ENCODE measurements around the gene CENPQ.

The CENPQ gene

GRCh38 chr6:49462927-49463611, at the start of gene CENPQ, which contains the start of gene MMUT:
TSS of gene CENPQ (plus strand) at chr6:49463370. CDS start at chr6:49470177, 6,807 bp downstream.
TSS of gene MMUT (minus strand) at chr6:49463253. CDS start at chr6:49459466, 3,787 bp downstream.
- TF ChIP-seq SP1 (IDR thresholded peaks at IDR 0.05) (no peak), CTBP1 (IDR thresholded peaks at IDR 0.05; ENCODE audit: borderline replicate concordance) (no peak), FOXM1 (IDR thresholded peaks at IDR 0.05; ENCODE audit: borderline replicate concordance) (no peak), NFRKB (IDR thresholded peaks at IDR 0.05) (0 out of 2 replicates have a peak, but pooled peaks have one; percentile 26), ELF4 (IDR thresholded peaks at IDR 0.05) (peak; percentile 93), L3MBTL2 (conservative IDR thresholded peaks at IDR 0.05) (peak; percentile 57), FOXK2 (IDR thresholded peaks at IDR 0.05) (peak; percentile 90), TARDBP (IDR thresholded peaks at IDR 0.05) (no peak), HDGF (IDR thresholded peaks at IDR 0.05; ENCODE audit: borderline replicate concordance) (no peak), FOXA1 (IDR thresholded peaks at IDR 0.05) (no peak), ARNT (IDR thresholded peaks at IDR 0.05) (no peak), SUZ12 (IDR thresholded peaks at IDR 0.05) (no peak), PKNOX1 (IDR thresholded peaks at IDR 0.05) (peak; percentile 74)
- peak; percentile 90 for DNase-seq (ENCODE audit: extremely low spot score)
- ChIA-PET POLR2A (no interaction called here), CTCF (no interaction called here)

GRCh38 chr6:49415358-49415757, 47.8 kb upstream of the CENPQ start:
- CTCF ChIA-PET = no interaction called here
- TF ChIP-seq ARNT (IDR thresholded peaks at IDR 0.05) = no peak
- no peak for TF ChIP-seq BHLHE40 (IDR thresholded peaks at IDR 0.05; ENCODE audit: borderline replicate concordance)
- TF ChIP-seq L3MBTL2 (conservative IDR thresholded peaks at IDR 0.05) = no peak
- no peak for TF ChIP-seq CTBP1 (IDR thresholded peaks at IDR 0.05; ENCODE audit: borderline replicate concordance)
- no peak for TF ChIP-seq ELF4 (IDR thresholded peaks at IDR 0.05)
- no peak for TF ChIP-seq HDGF (IDR thresholded peaks at IDR 0.05; ENCODE audit: borderline replicate concordance)
- no peak for TF ChIP-seq FOXK2 (IDR thresholded peaks at IDR 0.05)
- TF ChIP-seq ZNF384 (IDR thresholded peaks at IDR 0.05) = no peak
- TF ChIP-seq TARDBP (IDR thresholded peaks at IDR 0.05) = no peak
- TF ChIP-seq FOXA1 (IDR thresholded peaks at IDR 0.05) = no peak
- no peak for TF ChIP-seq LEF1 (IDR thresholded peaks at IDR 0.05; ENCODE audit: borderline replicate concordance)
- no peak for TF ChIP-seq NFRKB (IDR thresholded peaks at IDR 0.05)
- TF ChIP-seq FOXM1 (IDR thresholded peaks at IDR 0.05; ENCODE audit: borderline replicate concordance) = no peak
- no peak for TF ChIP-seq SP1 (IDR thresholded peaks at IDR 0.05)
- no peak for TF ChIP-seq PKNOX1 (IDR thresholded peaks at IDR 0.05)
- TF ChIP-seq SUZ12 (IDR thresholded peaks at IDR 0.05) = no peak
- DNase-seq (ENCODE audit: extremely low spot score) = no peak
- POLR2A ChIA-PET = no interaction called here

- CTCF ChIA-PET = no interaction called here
- no peak for DNase-seq (ENCODE audit: extremely low spot score)
- TF ChIP-seq SUZ12 (IDR thresholded peaks at IDR 0.05) (no peak), PKNOX1 (IDR thresholded peaks at IDR 0.05) (no peak), ZNF384 (IDR thresholded peaks at IDR 0.05) (no peak), HDGF (IDR thresholded peaks at IDR 0.05; ENCODE audit: borderline replicate concordance) (no peak), LEF1 (IDR thresholded peaks at IDR 0.05; ENCODE audit: borderline replicate concordance) (no peak), L3MBTL2 (conservative IDR thresholded peaks at IDR 0.05) (no peak), SP1 (IDR thresholded peaks at IDR 0.05) (no peak), FOXK2 (IDR thresholded peaks at IDR 0.05) (no peak), FOXM1 (IDR thresholded peaks at IDR 0.05; ENCODE audit: borderline replicate concordance) (no peak), BHLHE40 (IDR thresholded peaks at IDR 0.05; ENCODE audit: borderline replicate concordance) (no peak)
- POLR2A ChIA-PET = no interaction called here
Observed at GRCh38 chr6:49416195-49416594, 47.0 kb upstream of the CENPQ start.

GRCh38 chr6:49423817-49424216, 39.4 kb upstream of the CENPQ start:
- TF ChIP-seq CTBP1 (IDR thresholded peaks at IDR 0.05; ENCODE audit: borderline replicate concordance) = no peak
- TF ChIP-seq SP1 (IDR thresholded peaks at IDR 0.05) = no peak
- TF ChIP-seq BHLHE40 (IDR thresholded peaks at IDR 0.05; ENCODE audit: borderline replicate concordance) = no peak
- TF ChIP-seq ARNT (IDR thresholded peaks at IDR 0.05) = no peak
- TF ChIP-seq FOXK2 (IDR thresholded peaks at IDR 0.05) = no peak
- no peak for TF ChIP-seq PKNOX1 (IDR thresholded peaks at IDR 0.05)
- TF ChIP-seq TARDBP (IDR thresholded peaks at IDR 0.05) = no peak
- TF ChIP-seq NFRKB (IDR thresholded peaks at IDR 0.05) = no peak
- no peak for TF ChIP-seq SUZ12 (IDR thresholded peaks at IDR 0.05)
- no peak for TF ChIP-seq L3MBTL2 (conservative IDR thresholded peaks at IDR 0.05)
- TF ChIP-seq FOXM1 (IDR thresholded peaks at IDR 0.05; ENCODE audit: borderline replicate concordance) = no peak
- TF ChIP-seq ELF4 (IDR thresholded peaks at IDR 0.05) = no peak
- no peak for TF ChIP-seq ZNF384 (IDR thresholded peaks at IDR 0.05)
- no peak for TF ChIP-seq FOXA1 (IDR thresholded peaks at IDR 0.05)
- no peak for TF ChIP-seq LEF1 (IDR thresholded peaks at IDR 0.05; ENCODE audit: borderline replicate concordance)
- DNase-seq (ENCODE audit: extremely low spot score) = no peak
- ChIA-PET CTCF (no interaction called here), POLR2A (no interaction called here)

GRCh38 chr6:49430187-49430586, 33.0 kb upstream of the CENPQ start:
- CTCF ChIA-PET = no interaction called here
- POLR2A ChIA-PET = no interaction called here
- no peak for DNase-seq (ENCODE audit: extremely low spot score)
- TF ChIP-seq BHLHE40 (IDR thresholded peaks at IDR 0.05; ENCODE audit: borderline replicate concordance) (no peak), TARDBP (IDR thresholded peaks at IDR 0.05) (no peak), LEF1 (IDR thresholded peaks at IDR 0.05; ENCODE audit: borderline replicate concordance) (no peak)

Measured in HEK293T (cell line).